Epithelial cell of prostate (primary cell): ENCODE results near the gene NOVA1.
"Not testable (repeated sequence)": the region's sequence is repeated elsewhere in the genome, so short reads cannot be mapped to it uniquely, and the experiment has no call there.

Experiments used
- DNase-seq: peaks from one replicate; pipeline ENCODE4 v3.0.0-alpha.2; 2011; ENCODE audit warnings: low read depth, low spot score
- H3K27ac ChIP-seq: fragments of 450-650 bp; 2 replicates; pipeline ENCODE4 v1.5.1; 2017; ENCODE audit warnings: mild to moderate bottlenecking

The NOVA1 gene, protein sequence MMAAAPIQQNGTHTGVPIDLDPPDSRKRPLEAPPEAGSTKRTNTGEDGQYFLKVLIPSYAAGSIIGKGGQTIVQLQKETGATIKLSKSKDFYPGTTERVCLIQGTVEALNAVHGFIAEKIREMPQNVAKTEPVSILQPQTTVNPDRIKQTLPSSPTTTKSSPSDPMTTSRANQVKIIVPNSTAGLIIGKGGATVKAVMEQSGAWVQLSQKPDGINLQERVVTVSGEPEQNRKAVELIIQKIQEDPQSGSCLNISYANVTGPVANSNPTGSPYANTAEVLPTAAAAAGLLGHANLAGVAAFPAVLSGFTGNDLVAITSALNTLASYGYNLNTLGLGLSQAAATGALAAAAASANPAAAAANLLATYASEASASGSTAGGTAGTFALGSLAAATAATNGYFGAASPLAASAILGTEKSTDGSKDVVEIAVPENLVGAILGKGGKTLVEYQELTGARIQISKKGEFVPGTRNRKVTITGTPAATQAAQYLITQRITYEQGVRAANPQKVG

DNA sequence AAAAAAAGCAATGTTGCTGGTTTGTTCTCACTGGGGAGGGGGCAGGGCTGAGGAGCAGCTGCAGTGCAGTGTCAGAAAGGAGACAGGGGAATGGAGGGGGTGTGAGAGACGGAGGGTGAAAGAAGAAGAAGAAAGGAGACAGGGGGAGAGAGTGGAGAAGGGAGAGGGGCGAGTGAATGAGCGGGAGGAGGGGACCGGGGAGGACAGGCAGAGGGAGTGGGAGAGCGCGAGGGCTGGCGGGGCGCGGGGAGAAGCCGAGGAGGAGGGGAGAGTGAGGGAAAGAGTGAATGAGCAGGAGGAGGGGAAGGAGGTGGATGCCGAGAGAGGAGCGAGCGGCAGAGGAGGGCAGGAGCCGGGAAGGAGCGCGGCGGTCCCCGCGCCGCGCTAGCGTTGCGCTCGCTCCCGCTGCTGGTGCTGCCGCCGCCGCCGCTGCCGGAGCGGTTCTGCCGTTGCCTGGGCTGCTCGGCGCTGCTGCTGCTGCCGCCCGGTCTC is at the start of gene NOVA1:
TSS of gene NOVA1 (minus strand) at position 445 of the 492 bp plus-strand sequence. CDS start 597 bp downstream, outside the sequence.
- no peak within 1 kb of the TSS for H3K27ac ChIP-seq
- no peak for DNase-seq

DNA sequence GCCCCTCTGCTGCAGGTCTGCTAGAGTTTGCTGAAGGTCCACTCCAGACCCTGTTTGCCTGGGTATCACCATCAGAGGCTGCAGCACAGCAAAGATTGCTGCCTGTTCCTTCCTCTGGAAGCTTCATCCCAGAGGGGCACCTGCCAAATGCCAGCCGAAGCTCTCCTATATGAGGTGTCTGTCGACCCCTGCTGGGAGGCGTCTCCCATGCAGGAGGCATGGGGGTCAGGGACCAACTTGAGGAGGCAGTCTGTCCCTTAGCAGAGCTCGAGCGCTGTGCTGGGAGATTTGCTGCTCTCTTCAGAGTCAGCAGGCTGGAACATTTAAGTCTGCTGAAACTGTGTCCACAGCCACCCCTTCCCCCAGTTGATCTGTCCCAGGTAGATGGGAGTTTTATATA is 47.2 kb upstream of the NOVA1 start:
- not testable (repeated sequence) for H3K27ac ChIP-seq, DNase-seq

DNA sequence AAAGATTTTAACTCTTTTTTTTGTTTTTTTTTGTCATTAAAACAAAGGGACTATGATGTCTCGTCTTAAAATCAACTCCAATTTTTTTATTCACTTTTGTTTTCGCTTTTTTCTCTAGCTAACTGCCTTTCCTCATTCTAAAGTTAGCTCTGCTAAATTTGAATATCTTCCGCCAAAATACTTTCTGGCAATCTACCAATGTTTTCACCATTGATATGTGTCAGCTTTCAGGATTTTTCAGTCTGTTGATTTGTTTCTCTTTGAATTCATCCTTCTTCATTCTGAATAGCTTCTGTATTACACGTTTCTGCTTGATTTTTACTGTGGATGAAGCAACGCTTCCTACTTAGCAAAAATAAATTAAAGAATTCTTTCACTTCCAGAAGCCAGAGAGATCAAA is 38.7 kb upstream of the NOVA1 start:
- H3K27ac ChIP-seq: no peak overlapping the region
- DNase-seq: no peak

DNA sequence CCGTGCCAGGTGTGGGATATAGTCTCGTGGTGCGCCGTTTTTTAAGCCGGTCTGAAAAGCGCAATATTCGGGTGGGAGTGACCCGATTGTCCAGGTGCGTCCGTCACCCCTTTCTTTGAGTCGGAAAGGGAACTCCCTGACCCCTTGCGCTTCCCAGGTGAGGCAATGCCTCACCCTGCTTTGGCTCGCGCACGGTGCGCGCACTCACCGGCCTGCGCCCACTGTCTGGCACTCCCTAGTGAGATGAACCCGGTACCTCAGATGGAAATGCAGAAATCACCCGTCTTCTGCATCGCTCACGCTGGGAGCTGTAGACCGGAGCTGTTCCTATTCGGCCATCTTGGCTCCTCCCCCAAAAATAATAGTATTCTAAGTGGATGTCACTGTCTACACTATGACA is 37.1 kb upstream of the NOVA1 start:
- DNase-seq, H3K27ac ChIP-seq: not testable (repeated sequence)

DNA sequence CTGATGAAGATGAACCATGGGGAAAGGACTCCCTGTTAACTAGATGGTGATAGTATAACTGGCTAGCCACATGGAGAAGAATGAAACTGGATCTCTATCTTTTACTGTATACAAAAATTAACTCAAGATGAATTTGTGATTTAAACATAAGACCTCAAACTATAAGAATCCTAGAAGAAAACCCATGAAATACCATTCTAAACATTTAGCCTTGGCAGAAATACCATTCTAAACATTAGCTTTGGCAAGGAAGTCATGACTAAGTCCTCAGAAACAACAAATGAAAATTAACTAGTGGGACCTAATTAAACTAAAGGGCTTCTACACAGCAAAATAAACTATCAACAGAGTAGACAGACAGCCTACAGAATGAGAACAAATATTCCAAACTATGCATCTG is 28.4 kb upstream of the NOVA1 start:
- H3K27ac ChIP-seq: no peak overlapping the region
- no peak for DNase-seq

DNA sequence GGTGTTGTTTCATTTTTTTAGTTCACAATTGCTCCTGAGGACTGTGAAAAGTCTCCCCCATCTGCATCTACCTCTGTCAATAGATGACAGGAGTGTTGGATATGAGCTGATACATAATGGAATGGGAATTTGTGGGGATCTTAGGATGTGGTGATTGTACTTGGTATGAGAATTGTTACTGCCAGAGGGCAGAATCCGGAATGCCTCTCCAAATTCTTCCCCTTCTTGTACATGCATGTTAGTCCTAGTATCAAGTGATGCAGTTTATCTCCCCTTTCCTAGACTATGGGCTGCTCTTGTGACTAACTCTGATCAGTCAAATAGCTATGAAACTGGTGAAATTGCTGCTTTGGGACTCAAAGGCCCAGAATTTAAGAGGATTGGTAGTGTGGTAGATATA is 24.8 kb upstream of the NOVA1 start:
- DNase-seq: no peak
- no peak overlapping the region for H3K27ac ChIP-seq

DNA sequence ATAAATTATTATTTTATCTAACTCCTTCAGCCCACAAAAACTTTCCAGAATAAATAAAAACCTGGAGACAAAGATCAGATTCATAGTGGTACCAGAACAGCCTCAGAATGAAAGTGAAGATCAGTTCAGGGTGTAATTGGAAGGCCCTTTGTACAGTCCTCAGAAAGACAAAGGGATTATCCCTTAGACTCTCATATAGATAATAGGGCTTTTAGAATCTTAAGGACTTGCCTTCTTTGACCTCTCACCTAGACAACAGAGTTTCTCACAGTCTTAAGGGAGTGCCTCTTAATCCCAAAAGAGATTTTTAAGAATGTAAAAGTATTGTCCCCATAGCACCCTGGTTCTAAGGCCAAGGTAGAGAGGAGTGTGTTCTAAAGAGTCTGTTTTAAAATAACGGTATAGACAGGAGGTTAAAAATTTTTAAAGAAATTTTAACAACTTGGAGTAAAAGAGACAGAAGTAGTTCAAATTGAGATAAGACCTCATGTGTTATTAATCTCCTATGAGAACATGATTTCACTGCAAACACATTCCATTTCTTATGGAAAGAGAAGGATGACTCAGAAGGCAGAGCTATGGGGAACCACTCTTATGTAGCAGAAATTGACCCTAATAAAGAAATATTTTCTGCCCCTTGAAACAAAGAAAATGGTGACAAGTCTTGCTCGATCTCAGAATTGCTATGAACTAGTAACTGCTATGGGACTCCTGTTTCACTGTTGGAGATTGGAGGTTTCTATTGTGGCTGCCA is 24.2 kb upstream of the NOVA1 start:
- H3K27ac ChIP-seq: no peak overlapping the region
- DNase-seq: no peak

DNA sequence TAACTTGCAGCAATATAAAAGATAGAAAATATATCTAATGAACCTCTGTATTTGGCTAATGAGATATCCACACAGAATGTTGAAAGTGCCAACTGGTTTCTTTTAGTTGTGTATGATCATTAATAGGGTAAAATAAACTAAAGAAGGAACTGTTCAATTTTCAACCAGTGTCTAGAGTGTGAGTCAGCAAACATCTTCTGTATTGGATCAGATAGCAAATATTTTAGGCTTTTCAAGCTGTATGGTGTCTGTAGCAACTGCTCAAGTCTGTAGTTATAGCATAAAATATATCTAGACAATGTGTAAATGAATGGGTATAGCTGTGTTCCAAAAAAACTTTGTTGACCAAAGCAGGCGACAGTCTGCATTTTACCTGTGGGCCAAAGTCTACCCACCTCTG is 23.5 kb upstream of the NOVA1 start:
- H3K27ac ChIP-seq: no peak overlapping the region
- DNase-seq: no peak

DNA sequence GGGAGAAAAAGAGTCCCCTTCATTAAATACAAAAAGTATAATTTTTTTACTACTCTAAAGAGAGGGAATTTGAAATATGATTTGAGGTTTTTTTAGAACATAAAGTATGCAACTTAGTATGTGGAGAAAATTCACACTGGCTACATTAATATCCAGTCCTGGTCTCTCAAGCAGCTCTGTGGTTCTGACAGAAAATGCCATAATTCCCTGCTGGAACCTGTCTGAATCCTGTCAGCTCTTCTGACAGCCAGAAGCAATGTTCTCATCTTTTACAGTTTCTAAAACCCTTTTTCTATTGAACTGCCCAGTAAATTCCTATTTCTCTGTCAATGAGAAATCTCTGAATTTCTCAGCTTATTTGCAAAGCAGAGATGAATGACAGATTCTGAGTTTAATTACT is 13.4 kb upstream of the NOVA1 start:
- DNase-seq: no peak
- no peak overlapping the region for H3K27ac ChIP-seq

DNA sequence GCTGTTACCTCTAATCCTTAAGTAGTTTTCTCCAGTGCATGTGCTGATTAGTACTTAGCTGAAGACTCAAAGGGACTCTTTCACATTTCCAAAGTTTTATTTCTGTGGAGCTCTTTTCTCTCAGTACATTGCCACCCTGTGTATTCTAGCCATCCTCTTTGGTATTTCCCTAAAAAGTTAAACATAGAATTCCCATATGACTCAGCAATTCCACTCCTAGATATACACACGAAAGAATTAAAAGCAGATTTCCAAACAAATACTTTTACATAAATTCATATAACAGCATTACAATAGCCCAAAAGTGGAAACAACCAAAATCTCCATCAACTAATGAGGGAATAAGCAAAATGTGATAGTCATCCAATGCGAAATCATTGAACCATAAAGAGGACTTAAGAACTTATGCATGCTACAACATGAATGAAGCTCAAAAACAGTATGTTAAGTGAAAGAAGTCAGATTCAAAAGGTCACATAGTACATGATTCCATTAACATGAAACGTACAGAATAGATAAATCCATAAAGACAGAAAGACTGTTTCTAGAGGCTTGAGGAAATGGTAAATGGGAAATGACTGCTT is 9.0 kb upstream of the NOVA1 start:
- no peak for DNase-seq
- no peak overlapping the region for H3K27ac ChIP-seq

DNA sequence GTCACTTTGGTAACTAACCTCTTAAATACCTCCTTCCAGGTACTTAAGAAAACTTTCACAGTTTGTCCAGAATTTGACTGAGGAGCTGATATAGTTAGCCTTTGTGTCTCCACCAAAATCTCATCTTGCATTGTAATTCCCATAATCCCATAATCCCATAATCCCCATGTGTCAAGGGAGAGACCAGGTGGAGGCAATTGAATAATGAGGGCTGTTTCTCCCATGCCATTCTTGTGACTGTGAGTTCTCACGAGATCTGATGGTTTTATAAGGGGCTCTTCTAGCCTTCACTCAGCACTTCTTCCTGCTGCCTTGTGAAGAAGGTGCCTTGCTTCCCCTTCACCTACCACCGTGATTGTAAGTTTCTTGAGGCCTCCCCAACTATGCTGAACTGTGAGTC is 7.8 kb upstream of the NOVA1 start:
- no peak for DNase-seq
- H3K27ac ChIP-seq: no peak overlapping the region

DNA sequence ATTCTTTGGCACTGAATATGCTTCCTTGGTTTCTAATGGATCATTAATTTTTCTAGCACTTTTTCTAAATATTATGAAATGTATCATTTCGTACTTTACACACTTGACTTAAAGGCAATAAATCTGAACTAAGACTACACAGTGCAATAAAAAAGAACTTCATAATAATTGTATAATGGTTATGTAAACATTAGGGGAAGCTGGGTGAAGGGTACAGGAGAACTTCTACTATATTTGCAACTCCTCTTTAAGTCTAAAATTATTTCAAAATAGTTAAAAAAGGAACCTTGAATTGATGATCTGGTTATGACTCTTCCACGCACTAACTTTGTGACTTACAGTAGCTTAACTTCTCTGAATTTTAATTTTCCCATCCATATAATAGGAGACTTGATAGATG is 5.1 kb upstream of the NOVA1 start:
- DNase-seq: no peak
- no peak overlapping the region for H3K27ac ChIP-seq

DNA sequence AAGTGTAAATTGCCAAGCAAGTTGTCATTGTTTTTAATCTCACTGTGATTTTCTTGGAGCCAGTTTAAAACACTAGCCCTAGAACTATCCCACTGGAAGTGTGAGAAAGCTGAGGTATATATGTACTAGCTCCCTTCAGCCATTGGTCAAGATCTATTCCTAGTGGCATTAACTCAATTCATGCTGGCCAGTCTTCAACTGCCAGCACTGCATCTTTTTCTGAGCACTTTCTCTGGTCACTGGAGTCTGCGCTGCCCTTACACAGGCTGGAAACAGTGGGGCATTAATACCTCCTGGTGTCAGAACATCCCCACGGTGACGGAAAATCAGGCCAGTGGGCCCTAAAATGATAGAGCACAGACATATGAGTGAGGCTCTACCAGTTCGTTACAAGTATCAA is 4.0 kb upstream of the NOVA1 start:
- no peak overlapping the region for H3K27ac ChIP-seq
- no peak for DNase-seq

DNA sequence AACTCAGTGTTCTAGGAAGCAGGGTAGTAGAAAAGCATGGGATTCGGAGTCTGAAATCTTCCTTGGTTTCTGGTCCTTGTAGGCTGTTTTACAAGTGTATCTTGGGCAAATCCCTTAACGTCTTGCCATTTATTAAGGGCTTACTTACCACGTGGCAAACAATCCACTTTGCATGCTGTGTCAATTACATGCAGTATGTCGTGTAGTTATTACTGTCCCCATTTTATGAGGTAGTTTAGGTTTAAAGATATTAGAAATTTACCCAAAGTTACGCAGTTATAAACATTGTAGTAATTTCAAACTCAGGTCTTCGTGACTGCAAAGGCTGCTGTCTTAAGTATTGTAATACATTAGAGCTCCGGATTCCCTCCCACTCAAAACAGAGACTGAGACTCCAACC is 1.5 kb upstream of the NOVA1 start:
- H3K27ac ChIP-seq: no peak overlapping the region
- DNase-seq: no peak

DNA sequence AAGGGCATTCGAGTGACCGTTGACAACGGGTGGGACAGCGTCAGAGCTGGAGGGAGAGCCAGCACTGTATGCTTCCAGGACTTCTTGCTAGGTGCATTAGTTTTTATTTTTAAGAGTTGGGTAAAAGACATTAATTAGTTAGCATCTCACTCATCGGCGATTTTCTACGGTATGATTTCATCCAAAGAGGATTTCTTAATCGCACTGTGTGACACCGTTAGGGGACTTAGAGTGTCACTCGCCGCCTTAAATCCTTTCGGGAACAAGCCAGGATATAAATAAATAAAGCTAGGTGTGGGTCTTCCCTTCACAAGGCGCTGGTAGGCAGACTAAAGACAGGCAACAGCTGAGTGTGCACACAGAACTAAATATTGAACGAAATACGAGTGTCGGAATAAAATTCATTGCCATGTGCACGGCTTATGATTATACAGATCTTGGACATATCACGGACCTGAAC is 869 bp upstream of the NOVA1 start:
- H3K27ac ChIP-seq: no peak overlapping the region
- no peak for DNase-seq

DNA sequence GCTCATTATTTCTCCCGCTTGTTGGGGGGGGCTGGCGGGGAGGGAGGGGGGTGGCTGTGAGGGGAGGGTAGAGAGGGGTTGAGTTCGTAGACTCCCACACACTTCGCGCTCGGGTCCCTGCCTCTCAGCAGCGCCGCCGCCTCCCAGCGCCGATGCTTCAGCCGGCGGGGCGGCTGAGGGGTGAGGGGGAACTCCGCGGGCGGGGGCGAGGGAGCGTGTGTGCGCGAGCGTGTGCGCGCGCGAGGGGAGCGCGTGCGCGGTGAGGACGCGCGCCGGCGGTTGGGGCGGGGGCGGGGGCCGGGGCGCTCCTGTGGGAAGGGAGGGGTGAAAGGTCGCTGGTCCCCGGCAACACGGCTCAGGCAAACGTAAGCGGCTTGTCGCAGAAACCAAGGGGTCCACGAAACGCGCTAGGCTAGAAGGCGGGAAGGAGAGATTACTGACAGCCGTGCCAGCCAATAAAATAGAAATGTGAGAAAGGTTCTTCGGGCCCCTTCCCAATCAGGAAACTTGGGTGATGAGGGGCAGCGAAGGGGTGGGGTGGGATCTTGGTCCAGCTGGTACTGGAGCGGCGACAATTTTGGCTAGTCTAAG is 343 bp upstream of the NOVA1 start:
- H3K27ac ChIP-seq: no peak overlapping the region
- no peak for DNase-seq

DNA sequence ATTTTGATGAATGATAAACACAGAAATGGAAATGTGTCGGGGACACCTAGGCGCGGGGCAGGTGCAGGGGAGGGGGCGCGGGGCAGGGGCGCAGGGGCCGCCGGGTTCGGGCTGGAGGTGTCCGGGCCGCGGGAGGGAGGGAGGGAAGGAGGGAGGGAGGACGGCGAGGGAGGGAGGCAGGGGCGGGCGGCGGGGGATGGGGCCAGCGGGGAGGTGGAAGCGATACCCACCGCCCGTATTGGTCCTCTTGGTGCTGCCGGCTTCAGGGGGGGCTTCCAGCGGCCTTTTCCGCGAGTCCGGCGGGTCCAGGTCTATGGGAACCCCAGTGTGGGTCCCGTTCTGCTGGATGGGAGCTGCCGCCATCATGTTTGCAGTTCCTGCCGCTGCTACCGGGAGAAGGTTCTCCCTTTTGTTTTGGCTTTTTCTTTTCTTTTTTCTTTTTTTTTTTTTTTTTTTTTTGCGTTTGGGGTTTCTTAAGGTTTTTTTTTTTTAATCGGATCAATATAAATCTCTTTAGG is 703 bp downstream of the NOVA1 start:
- no peak for DNase-seq
- no peak overlapping the region for H3K27ac ChIP-seq

DNA sequence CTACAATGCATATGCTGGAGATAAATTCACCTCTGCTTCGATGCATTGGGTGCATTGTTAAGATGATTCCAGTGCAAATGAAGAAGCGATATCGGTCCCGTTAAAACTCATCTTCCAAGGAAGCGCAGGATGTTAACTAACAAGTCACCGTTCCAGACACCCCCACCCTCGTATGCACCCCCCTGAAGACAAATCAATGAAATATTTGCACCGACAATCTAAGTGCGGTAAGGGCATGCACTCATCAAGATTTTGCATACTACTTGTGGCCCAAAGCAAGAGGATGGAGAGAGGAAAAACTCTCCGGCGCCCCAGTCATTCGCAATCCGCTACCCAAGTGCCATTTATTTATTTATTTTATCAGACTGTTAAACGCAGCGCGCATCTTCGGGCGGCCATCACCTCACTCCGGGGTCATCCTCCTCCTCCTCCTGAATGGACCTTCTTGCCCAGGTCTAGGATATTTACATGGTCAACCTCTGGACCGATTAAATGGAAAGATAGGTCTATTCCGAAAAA is 1.2 kb downstream of the NOVA1 start:
- DNase-seq: no peak
- H3K27ac ChIP-seq: no peak overlapping the region

DNA sequence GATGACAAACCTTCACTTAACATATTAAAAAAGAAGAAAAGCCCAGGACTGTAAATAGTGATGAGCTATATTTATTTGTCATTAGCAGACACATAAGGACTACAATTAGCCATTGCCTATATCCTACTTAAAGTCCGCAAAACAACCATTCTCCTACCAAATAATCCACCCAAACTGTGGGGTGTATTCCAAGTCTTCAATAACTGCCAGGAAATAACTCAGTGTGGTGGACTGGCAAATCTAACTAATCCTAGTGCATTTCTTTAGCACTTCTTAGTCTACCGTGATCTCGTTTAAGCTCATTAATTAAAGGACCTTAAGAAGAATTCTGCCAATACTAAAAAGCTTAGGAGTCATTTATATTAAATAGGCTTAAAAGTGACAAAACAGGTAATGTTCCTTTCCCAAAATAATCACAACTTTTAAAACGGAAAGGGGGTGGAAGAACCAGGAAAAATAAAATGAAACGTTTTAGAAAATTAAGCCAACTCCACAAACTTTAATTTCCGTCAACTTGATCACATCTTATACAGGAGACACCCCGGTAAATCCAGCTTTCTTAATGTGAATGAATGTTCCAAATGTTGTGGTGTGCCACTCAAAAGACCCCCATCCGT is 1.8 kb downstream of the NOVA1 start:
- no peak overlapping the region for H3K27ac ChIP-seq
- DNase-seq: no peak
